ENCODE measurements around the gene ZNF862.

The ZNF862 gene

DNA sequence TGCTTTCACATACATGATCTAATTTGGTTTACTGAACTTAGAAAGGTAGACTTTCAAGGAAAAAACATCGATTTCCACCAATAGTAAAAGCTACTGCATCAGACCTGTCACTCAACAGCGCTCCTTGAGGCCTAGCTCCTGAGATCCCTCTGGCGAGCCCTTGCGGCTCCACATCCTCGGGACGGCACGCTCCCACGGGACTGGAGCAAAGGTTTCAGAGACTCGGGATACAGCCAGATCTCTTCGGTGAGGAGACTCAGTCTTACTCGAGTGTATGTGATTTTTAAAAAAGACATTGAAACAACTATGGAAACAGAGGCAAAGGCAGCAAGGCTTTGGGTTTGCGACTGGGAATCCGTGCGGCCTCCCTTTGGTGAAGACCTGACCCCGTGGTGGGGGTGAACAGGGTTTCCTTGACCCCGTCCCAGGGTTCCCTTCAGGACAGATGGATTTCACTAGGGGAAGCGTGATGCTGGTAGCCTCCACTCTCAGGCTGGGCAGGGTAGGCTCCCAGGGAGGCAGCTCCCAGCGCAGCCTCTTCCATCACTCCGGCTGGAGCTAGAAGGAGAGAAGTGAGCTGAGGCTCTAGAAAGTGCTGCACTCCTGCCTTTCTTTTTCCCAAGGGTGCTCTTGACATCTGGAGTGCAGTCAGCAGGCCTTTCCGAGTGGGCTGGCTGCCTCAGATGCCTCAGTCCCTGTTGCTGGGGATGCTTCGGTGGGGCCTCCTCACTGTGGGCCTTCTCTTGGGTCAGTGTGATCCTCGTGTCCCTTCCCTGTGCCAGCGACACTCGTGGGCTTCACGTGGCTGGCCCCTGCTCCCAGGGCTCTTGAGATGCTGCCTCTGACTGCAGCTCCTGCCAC lies 29.8 kb downstream of the ZNF862 start:
- DNase-seq (ENCODE audit: low read depth), result no peak

GRCh38 chr7:149868623-149869290 lies 30.6 kb downstream of the ZNF862 start:
- DNase-seq (ENCODE audit: low read depth), result no peak

GRCh38 chr7:149869291-149869650 lies 31.1 kb downstream of the ZNF862 start:
- no peak for DNase-seq (ENCODE audit: low read depth)

GRCh38 chr7:149869867-149870266 lies 31.7 kb downstream of the ZNF862 start:
- no peak for DNase-seq (ENCODE audit: low read depth)

DNA sequence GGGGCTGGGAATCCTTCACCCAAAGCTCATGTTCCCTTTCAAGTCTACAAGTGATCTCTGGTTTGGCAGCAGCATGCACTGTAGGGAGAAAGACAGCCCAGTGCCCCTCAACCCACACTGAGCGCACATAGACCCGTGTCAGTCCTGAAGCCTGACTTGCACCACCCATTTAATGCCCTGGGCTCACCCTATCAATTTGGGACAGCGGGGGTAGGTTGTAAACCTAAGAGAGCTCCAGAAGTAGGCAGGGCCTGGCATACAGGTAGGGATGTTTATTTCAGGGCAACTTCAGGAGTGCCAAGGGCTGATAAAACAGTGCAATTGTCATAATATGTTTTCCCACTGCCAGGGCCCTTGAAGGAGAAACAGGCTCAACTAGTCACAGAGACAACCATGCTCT lies 32.1 kb downstream of the ZNF862 start:
- no peak for DNase-seq (ENCODE audit: low read depth)

DNA sequence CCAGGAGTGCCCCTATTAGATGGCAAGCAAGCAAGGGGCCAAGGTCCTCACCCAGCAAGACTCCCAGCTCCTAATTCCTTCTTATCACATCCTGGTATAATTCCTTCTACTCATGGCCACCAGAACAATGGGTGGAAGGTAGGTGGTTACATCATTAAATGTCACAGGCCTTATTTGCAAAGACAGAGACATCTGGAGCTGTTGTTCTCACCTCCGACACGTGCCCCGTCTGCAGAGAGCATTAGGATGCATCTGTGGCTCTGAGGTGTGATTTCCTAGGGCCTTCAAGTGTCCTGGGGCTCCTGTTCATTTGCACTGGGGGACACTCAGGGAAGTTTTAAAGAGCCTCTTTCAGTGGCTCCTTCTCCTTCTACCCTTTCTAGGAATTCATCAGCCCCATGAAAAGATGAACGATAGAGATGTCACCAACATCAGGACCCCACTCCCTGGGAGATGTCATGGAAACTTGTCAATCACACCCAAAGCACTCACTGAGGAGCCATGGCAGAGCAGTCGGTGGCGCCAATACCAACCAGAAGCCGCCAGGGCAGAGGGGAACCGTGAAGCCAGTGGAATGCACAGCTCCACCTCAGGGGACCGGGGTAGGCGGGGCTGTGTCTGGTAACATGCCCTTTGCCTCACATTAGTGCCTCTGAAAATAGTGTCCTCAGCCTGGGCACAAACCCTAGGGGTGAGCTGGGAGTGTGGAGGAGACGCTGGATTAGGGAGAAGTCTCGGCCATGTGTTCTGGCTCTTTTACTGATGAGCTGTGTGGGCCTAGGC lies 32.7 kb downstream of the ZNF862 start:
- no peak for DNase-seq (ENCODE audit: low read depth)

- no peak for DNase-seq (ENCODE audit: low read depth)
Measured at GRCh38 chr7:149871576-149871975, 33.4 kb downstream of the ZNF862 start.

DNA sequence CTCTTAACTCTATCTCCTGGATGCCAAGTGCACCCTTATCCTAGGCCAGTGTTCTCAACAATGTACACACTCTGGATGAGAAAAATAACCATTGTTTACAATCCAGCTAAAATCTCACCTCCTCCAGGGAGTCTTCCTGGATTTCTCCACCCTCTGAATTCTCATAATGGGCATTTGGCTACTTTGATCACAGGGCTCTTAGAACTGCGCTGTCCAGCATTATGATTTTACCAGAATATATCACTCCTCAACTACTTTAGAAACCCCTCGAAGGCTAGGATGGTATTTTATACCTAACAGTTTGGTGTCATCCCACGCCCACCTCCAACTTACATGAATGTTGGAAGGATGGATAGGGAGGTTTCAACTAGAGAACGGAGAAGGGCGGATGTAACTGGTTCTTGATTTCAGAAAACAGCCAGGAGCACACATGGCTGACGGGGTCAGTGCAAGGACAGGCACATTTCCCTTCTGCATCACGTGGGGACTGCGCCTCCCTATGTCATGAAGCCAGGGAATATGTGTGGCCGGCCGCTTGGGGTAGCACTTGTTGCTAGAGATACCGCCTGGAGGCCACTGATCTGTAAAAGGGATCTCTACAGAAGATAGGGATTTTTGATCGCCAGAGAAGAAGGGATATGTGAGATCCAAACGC lies 34.4 kb downstream of the ZNF862 start:
- DNase-seq (ENCODE audit: low read depth), result no peak

- DNase-seq (ENCODE audit: low read depth), result no peak
Measured at GRCh38 chr7:149873074-149873969, 35.1 kb downstream of the ZNF862 start, which contains the start of gene ATP6V0E2. TSS of gene ATP6V0E2 (plus strand) at chr7:149873969. CDS start at chr7:149874066, 97 bp downstream.

DNA sequence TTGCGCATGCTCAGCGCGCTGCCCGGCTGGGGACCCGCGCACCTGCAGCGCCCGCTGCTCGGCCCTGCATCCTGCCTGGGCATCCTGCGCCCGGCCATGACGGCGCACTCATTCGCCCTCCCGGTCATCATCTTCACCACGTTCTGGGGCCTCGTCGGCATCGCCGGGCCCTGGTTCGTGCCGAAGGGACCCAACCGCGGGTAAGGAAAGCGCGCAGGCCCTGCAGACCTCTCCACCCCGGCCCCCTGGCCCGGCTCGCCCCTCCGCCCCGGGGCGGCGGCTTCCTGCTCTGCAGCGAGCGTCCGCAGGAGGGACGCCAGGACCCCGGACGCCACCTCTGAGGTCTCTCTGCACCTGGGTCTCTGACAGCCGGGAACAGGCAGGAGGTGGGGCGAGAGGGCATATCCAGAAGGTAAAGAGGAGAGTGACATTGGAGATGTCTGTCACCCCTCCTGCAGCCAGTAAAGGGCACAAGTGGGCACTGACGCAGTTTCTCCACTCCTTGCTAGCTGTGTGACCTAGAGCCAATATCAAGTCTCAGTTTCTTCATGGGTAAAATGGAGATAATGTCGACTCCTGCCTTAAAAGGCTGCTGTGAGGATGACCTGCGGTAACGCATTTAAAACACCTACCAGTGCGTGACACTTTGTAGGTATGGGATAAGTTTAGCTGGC lies 35.9 kb downstream of the ZNF862 start:
- DNase-seq (ENCODE audit: low read depth), result no peak

- no peak for DNase-seq (ENCODE audit: low read depth)
Measured at GRCh38 chr7:149874644-149875028, 36.5 kb downstream of the ZNF862 start.

DNA sequence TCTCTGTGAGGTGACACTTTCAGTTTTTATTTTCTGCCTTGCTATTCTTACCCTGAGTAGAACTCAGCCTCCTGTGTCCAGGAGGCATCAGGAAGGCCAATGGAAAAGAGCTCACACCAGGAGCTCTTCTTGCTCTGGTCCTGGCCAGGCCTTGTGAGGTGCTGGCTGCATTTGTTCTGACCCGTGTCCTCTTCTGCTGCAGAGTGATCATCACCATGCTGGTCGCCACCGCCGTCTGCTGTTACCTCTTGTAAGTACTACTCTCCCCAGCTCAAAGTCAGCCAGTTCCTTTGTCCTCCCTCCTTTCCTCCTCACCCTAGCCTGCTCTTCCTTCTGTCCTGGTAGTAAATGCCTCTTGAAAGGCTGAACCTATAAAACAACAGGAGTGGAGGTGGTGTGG lies 37.2 kb downstream of the ZNF862 start:
- DNase-seq (ENCODE audit: low read depth), result no peak

- no peak for DNase-seq (ENCODE audit: low read depth)
Measured at GRCh38 chr7:149877890-149878522, 39.8 kb downstream of the ZNF862 start.

GRCh38 chr7:149878523-149878921 lies 40.3 kb downstream of the ZNF862 start:
- no peak for DNase-seq (ENCODE audit: low read depth)

GRCh38 chr7:149879271-149879743 lies 41.1 kb downstream of the ZNF862 start:
- no peak for DNase-seq (ENCODE audit: low read depth)

DNA sequence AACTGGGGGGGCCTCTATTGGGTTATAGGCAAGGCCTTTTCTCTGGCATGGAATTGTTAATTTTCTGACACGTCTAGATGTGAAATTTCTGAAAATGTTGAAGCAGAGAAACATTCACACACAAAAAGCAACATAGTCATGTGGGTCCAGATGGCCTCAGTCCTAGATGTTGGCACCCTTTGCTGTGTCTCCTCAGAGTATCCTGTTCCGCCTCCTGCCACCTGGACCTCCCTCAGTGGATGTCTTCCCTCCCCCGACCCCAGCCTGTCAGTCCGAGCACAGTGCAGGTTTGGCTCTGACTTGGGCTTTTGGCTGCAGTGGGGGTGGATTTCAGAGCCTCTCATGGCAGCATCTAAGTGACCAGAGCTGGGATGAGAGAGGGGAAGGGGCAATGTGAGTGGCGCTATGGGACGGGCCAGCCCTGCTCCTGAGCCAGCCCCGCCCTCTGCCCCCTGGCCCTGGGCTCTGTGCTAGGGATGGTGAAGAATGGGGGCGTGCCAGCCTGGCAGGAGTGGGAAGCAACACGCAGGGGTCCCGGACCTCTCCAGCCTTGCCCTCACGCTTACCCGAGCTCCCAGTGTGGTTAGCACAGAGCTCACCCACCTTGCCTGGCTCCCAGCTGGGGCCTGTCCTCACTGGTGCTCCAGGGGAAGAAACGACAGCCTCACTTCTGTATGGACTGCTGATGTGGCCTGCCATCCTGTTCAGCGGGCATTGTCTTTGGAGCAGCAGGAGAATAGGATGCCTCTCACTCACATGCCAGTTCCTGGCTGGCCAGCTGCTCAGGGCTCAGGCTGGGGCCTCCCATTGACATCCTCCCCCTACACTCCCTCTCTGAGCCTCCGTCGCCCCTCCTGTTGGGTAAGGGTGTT lies 41.8 kb downstream of the ZNF862 start:
- DNase-seq (ENCODE audit: low read depth), result no peak

GRCh38 chr7:149880638-149881311 lies 42.6 kb downstream of the ZNF862 start:
- DNase-seq (ENCODE audit: low read depth), result no peak

Measured in HS-5 (cell line).